ENCODE results near the gene MYBPC2. TPM values are rescaled to one million over a fixed set of nuclear protein-coding genes. Genes with fewer than 3 reads are reported as not detected.

MYBPC2 gene
- total RNA-seq, 1 experiment from 2014 or later: not detected

- DNase-seq (ENCODE audit: extremely low read depth, low read depth): no peak
These were observed 80.5 kb downstream of the MYBPC2 start for GRCh38 chr19:50512999-50513745.

- no peak for DNase-seq (ENCODE audit: extremely low read depth, low read depth)
These were observed 81.2 kb downstream of the MYBPC2 start, which contains the start of gene ASPDH for GRCh38 chr19:50513746-50514345. TSS of gene ASPDH (minus strand) at chr19:50513913. CDS start at chr19:50513823, 90 bp downstream.

DNA sequence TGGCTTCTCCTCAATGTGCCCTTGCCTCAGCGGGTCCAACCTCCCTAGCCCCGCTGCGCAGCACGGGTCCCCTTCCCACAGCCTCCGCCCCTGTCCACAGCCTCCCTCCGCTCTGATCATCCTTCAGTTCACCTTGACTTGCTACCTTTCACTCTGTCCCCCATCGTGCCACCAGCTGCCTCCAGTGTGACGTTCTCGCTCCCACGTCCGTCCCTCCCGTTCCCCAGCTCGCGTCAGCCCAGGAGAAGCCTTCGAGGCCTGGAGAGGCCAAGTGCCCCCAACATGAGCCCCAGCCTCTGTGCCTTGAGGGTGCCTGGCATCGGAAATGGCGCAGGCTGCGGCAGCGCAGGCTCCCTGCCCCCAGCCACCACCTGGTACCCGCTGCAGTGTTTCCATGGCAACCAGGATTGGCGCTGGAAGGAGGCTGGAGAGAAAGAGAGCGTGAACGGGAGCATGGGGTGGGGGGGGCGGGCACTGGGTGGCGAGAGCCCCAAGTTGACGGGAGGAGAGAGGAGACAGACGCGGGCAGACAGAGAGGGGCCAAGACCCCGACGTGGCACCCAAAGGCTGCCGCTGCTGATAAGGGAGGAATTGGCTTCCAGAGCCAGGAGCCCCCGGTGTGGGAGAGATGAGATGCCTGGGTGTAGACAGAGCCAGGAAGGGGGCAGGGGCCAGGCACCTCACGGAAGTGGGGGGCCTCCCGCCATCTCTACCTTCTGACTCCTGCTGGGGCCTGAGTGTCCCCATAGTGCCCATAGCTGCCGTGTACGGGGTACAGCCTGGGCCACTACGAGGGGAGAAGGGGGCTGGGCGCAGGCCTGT, 81.9 kb downstream of the MYBPC2 start:
- no peak for DNase-seq (ENCODE audit: extremely low read depth, low read depth)

- DNase-seq (ENCODE audit: extremely low read depth, low read depth): no peak
These were observed 82.5 kb downstream of the MYBPC2 start for GRCh38 chr19:50515168-50515561.

Other genes starting within 250 kb of the MYBPC2 start
- gene MYH14, start 229.3 kb upstream of the MYBPC2 start, total RNA-seq (2014; rRNA removed; shearing (Covaris generic)): 2.6 and 3.0 TPM in 2 replicates
- 0.27 and 0.87 TPM in 2 replicates for gene KCNC3, start 103.5 kb upstream of the MYBPC2 start, total RNA-seq (2014; rRNA removed; shearing (Covaris generic))
- 0.49 TPM in 1 of 2 replicates, not detected in the other for gene NAPSA, start 67.3 kb upstream of the MYBPC2 start, total RNA-seq (2014; rRNA removed; shearing (Covaris generic))
- gene NR1H2, start 56.4 kb upstream of the MYBPC2 start, total RNA-seq (2014; rRNA removed; shearing (Covaris generic)): 52.0 and 55.8 TPM in 2 replicates
- 18.7 and 20.9 TPM in 2 replicates for gene POLD1, start 48.5 kb upstream of the MYBPC2 start, total RNA-seq (2014; rRNA removed; shearing (Covaris generic))
- gene SPIB, start 14.0 kb upstream of the MYBPC2 start, total RNA-seq (2014; rRNA removed; shearing (Covaris generic)): not detected in 2 replicates
- 36.8 and 42.6 TPM in 2 replicates for gene EMC10, start 43.6 kb downstream of the MYBPC2 start, total RNA-seq (2014; rRNA removed; shearing (Covaris generic))
- 0.26 and 0.92 TPM in 2 replicates for gene GARIN5A, start 44.0 kb downstream of the MYBPC2 start, total RNA-seq (2014; rRNA removed; shearing (Covaris generic))
- gene JOSD2, start 78.3 kb downstream of the MYBPC2 start, total RNA-seq (2014; rRNA removed; shearing (Covaris generic)): 10.0 and 17.8 TPM in 2 replicates
- not detected in 2 replicates for gene ASPDH, start 81.0 kb downstream of the MYBPC2 start, total RNA-seq (2014; rRNA removed; shearing (Covaris generic))
- 0.09 and 0.25 TPM in 2 replicates for gene LRRC4B, start 135.5 kb downstream of the MYBPC2 start, total RNA-seq (2014; rRNA removed; shearing (Covaris generic))
- 0.20 and 0.49 TPM in 2 replicates for gene SYT3, start 207.0 kb downstream of the MYBPC2 start, total RNA-seq (2014; rRNA removed; shearing (Covaris generic))
- 4.6 and 8.0 TPM in 2 replicates for gene C19orf81, start 216.6 kb downstream of the MYBPC2 start, total RNA-seq (2014; rRNA removed; shearing (Covaris generic))

All from NCI-H460 (cell line).